Endothelial cell (in vitro differentiated cells): ENCODE data around the gene THRB. TPM values are rescaled to one million over a fixed set of nuclear protein-coding genes. Genes with fewer than 3 reads are reported as not detected.
A peak's percentile ranks its signal among the peaks of the same experiment; 100 is the strongest.

Experiments used
- DNase-seq: peaks from one replicate; pipeline ENCODE4 v3.0.0; 2021; ENCODE audit warnings: low spot score
- H3K27ac Mint-ChIP-seq: one replicate; pipeline ENCODE4 v1.8.0; 2021; ENCODE audit warnings: mixed read lengths, inconsistent platforms; ENCODE audit not compliant: unreplicated experiment
- H3K27me3 Mint-ChIP-seq: one replicate; pipeline ENCODE4 v1.8.0; 2021; ENCODE audit warnings: mild to moderate bottlenecking, moderate library complexity, mixed read lengths, inconsistent platforms; ENCODE audit not compliant: unreplicated experiment
- H3K36me3 Mint-ChIP-seq: one replicate; pipeline ENCODE4 v1.8.0; 2021; ENCODE audit warnings: mild to moderate bottlenecking, low read depth, mixed read lengths, inconsistent platforms; ENCODE audit not compliant: unreplicated experiment
- H3K4me1 Mint-ChIP-seq: one replicate; pipeline ENCODE4 v1.8.0; 2021; ENCODE audit warnings: mild to moderate bottlenecking, mixed read lengths, inconsistent platforms; ENCODE audit not compliant: unreplicated experiment
- H3K4me3 Mint-ChIP-seq: one replicate; pipeline ENCODE4 v1.8.0; 2021; ENCODE audit warnings: mild to moderate bottlenecking, mixed read lengths, inconsistent platforms; ENCODE audit not compliant: unreplicated experiment
- H3K9me3 Mint-ChIP-seq: one replicate; pipeline ENCODE4 v1.8.0; 2021; ENCODE audit warnings: mixed read lengths, inconsistent platforms; ENCODE audit not compliant: unreplicated experiment
- CTCF ChIP-seq: fragments of 200-600 bp; sonication (generic); IDR thresholded peaks from one replicate; pipeline ENCODE4 v1.5.0; 2021; ENCODE audit warnings: antibody characterized with exemption; ENCODE audit not compliant: unreplicated experiment
- total RNA-seq: library from RNA; stranded (reverse); fragmentation: NEBNext Ultra II Directional; extraction: Animal tissue kit (Norgen Biotek cat#: 25700); gene quantifications from one replicate; pipeline ENCODE4 v1.2.1, GENCODE V29; 2021; ENCODE audit not compliant: unreplicated experiment

THRB gene
- total RNA-seq, 1 donor from 2014 or later: 0.38 TPM

GRCh38 chr3:24520976-24521419, 26.3 kb upstream of the THRB start:
- Mint-ChIP-seq H3K27me3 (peaks cover 11% of the 10 kb centered on the region), H3K4me3 (peak overlapping the region; percentile 85), H3K36me3 (no peaks in the 10 kb centered on the region), H3K27ac (no peak overlapping the region), H3K4me1 (peaks cover 19% of the 10 kb centered on the region), H3K9me3 (no peaks in the 10 kb centered on the region)
- DNase-seq: no peak
- no peak for TF ChIP-seq CTCF

GRCh38 chr3:24520101-24520495, 25.4 kb upstream of the THRB start:
- no peak for TF ChIP-seq CTCF
- H3K27ac Mint-ChIP-seq: no peak overlapping the region
- no peaks in the 10 kb centered on the region for H3K36me3 Mint-ChIP-seq
- H3K4me3 Mint-ChIP-seq: no peak overlapping the region
- peaks cover 16% of the 10 kb centered on the region for H3K4me1 Mint-ChIP-seq
- H3K27me3 Mint-ChIP-seq: peaks cover 11% of the 10 kb centered on the region
- H3K9me3 Mint-ChIP-seq: no peaks in the 10 kb centered on the region
- no peak for DNase-seq

- H3K4me1 Mint-ChIP-seq: peaks cover 16% of the 10 kb centered on the region
- H3K27ac Mint-ChIP-seq: no peak overlapping the region
- H3K27me3 Mint-ChIP-seq: peaks cover 11% of the 10 kb centered on the region
- DNase-seq: no peak
- H3K9me3 Mint-ChIP-seq: no peaks in the 10 kb centered on the region
- H3K36me3 Mint-ChIP-seq: no peaks in the 10 kb centered on the region
- H3K4me3 Mint-ChIP-seq: no peak overlapping the region
- TF ChIP-seq CTCF: no peak
These were observed 24.9 kb upstream of the THRB start for GRCh38 chr3:24519368-24520100.

GRCh38 chr3:24518990-24519367, 24.3 kb upstream of the THRB start:
- H3K27ac Mint-ChIP-seq: no peak overlapping the region
- no peak for DNase-seq
- no peaks in the 10 kb centered on the region for H3K36me3 Mint-ChIP-seq
- no peaks in the 10 kb centered on the region for H3K9me3 Mint-ChIP-seq
- peaks cover 16% of the 10 kb centered on the region for H3K4me1 Mint-ChIP-seq
- no peak overlapping the region for H3K4me3 Mint-ChIP-seq
- peaks cover 11% of the 10 kb centered on the region for H3K27me3 Mint-ChIP-seq
- TF ChIP-seq CTCF: no peak

- TF ChIP-seq CTCF: no peak
- no peaks in the 10 kb centered on the region for H3K36me3 Mint-ChIP-seq
These were observed 19.5 kb upstream of the THRB start for GRCh38 chr3:24514119-24514518.

More at GRCh38 chr3:24514119-24514518, 19.5 kb upstream of the THRB start:
- Mint-ChIP-seq H3K27ac (no peak overlapping the region), H3K27me3 (peaks cover 2% of the 10 kb centered on the region), H3K9me3 (no peaks in the 10 kb centered on the region), H3K4me1 (peaks cover 6% of the 10 kb centered on the region), H3K4me3 (no peak overlapping the region)
- no peak for DNase-seq
